HCT116 (cell line): ENCODE data around the gene AZIN2. TPM values are rescaled to one million over a fixed set of nuclear protein-coding genes. Genes with fewer than 3 reads are reported as not detected.

Experiments
- ATAC-seq: fragments of 200-7000 bp; cut with Tn5 transposase; 2 replicates; pipeline ENCODE4 v1.9.1; 2020; ENCODE audit warnings: mild to moderate bottlenecking, moderate library complexity
- BruUV-seq: library from RNA; stranded (reverse); fragments of 400-500 nt; replicated peaks from 2 replicates; lab custom pipeline; 2021; lab: Mats Ljungman, UMichigan
- CTCF ChIA-PET: fragments of 300-600 bp; sonication (Branson Sonifier 250); formaldehyde crosslinking; loops from one replicate; lab custom pipeline; 2021; ENCODE audit warnings: antibody characterized with exemption; lab: Charles Lee
- POLR2A ChIA-PET: fragments of 300-600, 350-600 bp; sonication (Branson Sonifier 250); formaldehyde crosslinking; loops from one replicate; lab custom pipeline; 2021; ENCODE audit warnings: antibody characterized with exemption; lab: Charles Lee
- RAD21 ChIA-PET, 2 experiments: fragments of 300-600 bp; sonication (Branson Sonifier 250); formaldehyde crosslinking; loops; one replicate each; lab custom pipeline; 2023; ENCODE audit warnings: low total read pairs in 2 of 2; ENCODE audit not compliant: uncharacterized antibody in 2 of 2, unreplicated experiment in 2 of 2, low non-redundant PET in 1 of 2; lab: Charles Lee
- DNase-seq: peaks from one replicate; pipeline ENCODE4 v3.0.0-alpha.2; 2010; ENCODE audit warnings: low read depth, low spot score
- H2AFZ ChIP-seq: fragments of 200-600 bp; shearing (Covaris generic), sonication (generic); 2 replicates; pipeline ENCODE4 v1.6.1; 2017; ENCODE audit warnings: low read depth, mixed run types, mixed read lengths, antibody characterized with exemption, low read length; ENCODE audit not compliant: poor library complexity, severe bottlenecking
- H3K27ac ChIP-seq: 2 replicates; pipeline ENCODE4 v1.5.1; 2012; ENCODE audit warnings: low read depth, low read length
- H3K27me3 ChIP-seq: fragments of 200-600 bp; sonication (generic); 2 replicates; pipeline ENCODE4 v1.6.1; 2016; ENCODE audit warnings: mixed run types, low read length, mixed read lengths; ENCODE audit not compliant: insufficient read depth
- H3K36me3 ChIP-seq, 2 experiments: fragments of 200-500 bp in 1 of 2; fragments of 200-600 bp in 1 of 2; sonication (Bioruptor generic) in 1 of 2; sonication (generic) in 1 of 2; 2 replicates each; pipeline versions ENCODE4 v1.5.1 to v1.6.1; 2014 to 2016; ENCODE audit warnings: low read length in 2 of 2, inconsistent platforms in 1 of 2, mixed read lengths in 1 of 2, mixed run types in 1 of 2; ENCODE audit not compliant: insufficient read depth in 2 of 2, control insufficient read depth in 1 of 2
- H3K4me1 ChIP-seq, 2 experiments: fragments of 200-600 bp in 1 of 2; sonication (generic) in 1 of 2; 2 replicates each; pipeline versions ENCODE4 v1.5.1 to v1.6.1; 2012 to 2017; ENCODE audit warnings: low read length in 2 of 2, inconsistent platforms in 1 of 2, mild to moderate bottlenecking in 1 of 2, mixed read lengths in 1 of 2, mixed run types in 1 of 2, moderate library complexity in 1 of 2; ENCODE audit not compliant: insufficient read depth in 2 of 2, control insufficient read depth in 1 of 2
- H3K4me2 ChIP-seq: fragments of 200-600 bp; sonication (generic); 2 replicates; pipeline ENCODE4 v1.6.1; 2017; ENCODE audit warnings: mixed run types, low read length, mixed read lengths
- H3K4me3 ChIP-seq, 2 experiments: fragments of 200-600 bp in 1 of 2; sonication (generic) in 1 of 2; replicated peaks in 1 of 2; 2 replicates each; pipeline ENCODE4 v1.5.1; 2011 to 2016; ENCODE audit warnings: low read length in 2 of 2, control low read depth in 1 of 2, low read depth in 1 of 2, mild to moderate bottlenecking in 1 of 2, mixed read lengths in 1 of 2, mixed run types in 1 of 2
- H3K79me2 ChIP-seq: fragments of 200-600 bp; sonication (generic); 2 replicates; pipeline ENCODE4 v1.6.1; 2017; ENCODE audit warnings: mild to moderate bottlenecking, mixed run types, low read length, moderate library complexity, mixed read lengths; ENCODE audit not compliant: insufficient read depth
- H3K9ac ChIP-seq: fragments of 200-600 bp; sonication (generic); 2 replicates; pipeline ENCODE4 v1.6.1; 2016; ENCODE audit warnings: low read length, mixed read lengths
- H3K9me2 ChIP-seq: fragments of 200-600 bp; sonication (generic), shearing (Covaris generic); 2 replicates; pipeline ENCODE4 v1.6.1; 2017; ENCODE audit warnings: mixed run types, mild to moderate bottlenecking, moderate library complexity; ENCODE audit not compliant: insufficient read depth
- H3K9me3 ChIP-seq, 2 experiments: fragments of 200-500 bp in 1 of 2; fragments of 200-600 bp in 1 of 2; sonication (Bioruptor generic) in 1 of 2; sonication (generic) in 1 of 2; 2 replicates each; pipeline ENCODE4 v1.6.1; 2014 to 2017; ENCODE audit warnings: low read length in 2 of 2, mixed read lengths in 2 of 2, inconsistent platforms in 1 of 2, low read depth in 1 of 2, mild to moderate bottlenecking in 1 of 2, mixed run types in 1 of 2, moderate library complexity in 1 of 2; ENCODE audit not compliant: control insufficient read depth in 1 of 2, insufficient read depth in 1 of 2
- H4K20me1 ChIP-seq: fragments of 200-600 bp; sonication (generic), shearing (Covaris generic); 2 replicates; pipeline ENCODE4 v1.6.1; 2017; ENCODE audit warnings: mixed run types, mild to moderate bottlenecking, moderate library complexity; ENCODE audit not compliant: insufficient read depth
- POLR2A ChIP-seq: IDR thresholded peaks from 2 replicates; pipeline ENCODE4 v1.7.0; 2011; ENCODE audit warnings: borderline replicate concordance; ENCODE audit not compliant: insufficient read depth, insufficient read length; ENCODE audit errors: extremely low read depth
- POLR2AphosphoS5 ChIP-seq: IDR thresholded peaks from 2 replicates; pipeline ENCODE4 v1.6.1; 2011; ENCODE audit warnings: mild to moderate bottlenecking, low read depth, low read length, moderate library complexity
- RAD21 ChIP-seq: IDR thresholded peaks from 2 replicates; pipeline ENCODE4 v1.6.1; 2012; ENCODE audit warnings: low read depth, mild to moderate bottlenecking
- SP1 ChIP-seq: IDR thresholded peaks from 2 replicates; pipeline ENCODE4 v1.6.1; 2012; ENCODE audit warnings: low read depth
- ZFX ChIP-seq: fragments of 450-650 bp; IDR thresholded peaks from 2 replicates; pipeline ENCODE4 v1.6.1; 2017
- intact Hi-C: fragments of 100-400 bp; cut with micrococcal nuclease; formaldehyde crosslinking; loops from 2 replicates; pipeline ENCODE4 v1.10.0; 2022
- total RNA-seq: library from RNA; stranded (reverse); gene quantifications from one replicate; pipeline ENCODE4 v1.2.1, GENCODE V29; 2021; ENCODE audit not compliant: unreplicated experiment

AZIN2 gene
- total RNA-seq, 1 experiment from 2014 or later, result 7.8 TPM

DNA sequence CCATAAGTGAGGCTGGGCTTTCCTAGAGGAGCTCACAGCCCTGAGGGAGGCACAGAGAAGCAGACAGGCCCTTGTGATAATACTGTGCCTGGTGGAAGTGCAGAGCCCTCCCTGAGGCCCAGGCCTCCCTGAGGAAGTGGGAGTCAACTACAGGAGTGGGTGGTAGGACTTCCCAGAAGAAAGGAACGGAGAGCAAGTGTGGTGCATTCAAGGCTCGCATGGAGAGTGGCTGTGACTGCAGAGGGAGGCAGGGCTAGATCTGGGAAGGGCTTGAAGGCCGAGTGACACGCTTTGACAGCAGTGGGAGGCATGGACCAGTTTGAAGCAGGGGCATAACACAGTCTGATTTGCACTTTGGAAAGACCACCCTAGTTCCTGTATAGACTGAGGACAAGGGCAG, 37.3 kb downstream of the AZIN2 start:
- no peaks in the 10 kb centered on the region for H3K9me2 ChIP-seq
- no peaks in the 10 kb centered on the region for H4K20me1 ChIP-seq
- no peak overlapping the region for H3K9ac ChIP-seq
- no peak overlapping the region for H3K27ac ChIP-seq
- no peak overlapping the region for H2AFZ ChIP-seq
- intact Hi-C loops, result no loop called here
- no peaks in the 10 kb centered on the region for H3K27me3 ChIP-seq
- H3K4me2 ChIP-seq, result no peak overlapping the region
- no peak for TF ChIP-seq ZFX
- TF ChIP-seq RAD21, result no peak
- TF ChIP-seq SP1, result no peak
- no peak for TF ChIP-seq POLR2A
- CTCF ChIA-PET, result interaction anchor here (1.1 kb wide), 1 partner anchor 9 kb away, joined by 5 read pairs; no protein-coding TSS in a partner anchor
- H3K4me3 ChIP-seq, result no peak overlapping the region
- no TSS peak for BruUV-seq
- H3K79me2 ChIP-seq, result no peaks in the 10 kb centered on the region
- ATAC-seq (no peak), DNase-seq (no peak)
- no peaks in the 10 kb centered on the region for H3K9me3 ChIP-seq
- H3K4me1 ChIP-seq, result no peaks in the 10 kb centered on the region
- H3K36me3 ChIP-seq, result no peaks in the 10 kb centered on the region
- RAD21 ChIA-PET, result no interaction called here
- POLR2A ChIA-PET, result no interaction called here

DNA sequence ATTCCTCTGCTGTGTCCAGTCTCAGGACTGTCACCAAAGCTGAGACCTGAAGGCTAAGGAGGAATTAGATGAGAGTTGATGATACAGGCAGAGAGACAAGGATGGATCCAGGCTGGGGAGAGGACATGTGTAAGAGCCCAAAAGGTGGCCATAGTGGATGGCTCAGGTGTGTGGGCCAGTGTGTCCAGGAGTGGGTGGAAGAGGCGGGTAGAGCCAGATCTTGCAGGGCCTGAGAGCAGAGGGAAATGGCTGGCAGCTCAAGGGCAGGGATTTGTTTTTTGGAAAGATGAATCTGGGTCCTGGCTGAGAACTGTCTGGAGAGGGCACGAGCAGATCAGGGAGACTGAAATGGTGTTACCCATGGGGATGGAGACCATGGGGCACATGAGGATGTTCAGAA, 38.1 kb downstream of the AZIN2 start:
- Histone ChIP-seq H3K27ac (no peak overlapping the region), H3K9ac (no peak overlapping the region), H4K20me1 (no peaks in the 10 kb centered on the region), H3K79me2 (no peaks in the 10 kb centered on the region), H3K9me3 (no peaks in the 10 kb centered on the region), H3K4me3 (no peak overlapping the region), H3K4me2 (no peak overlapping the region), H3K36me3 (no peaks in the 10 kb centered on the region), H3K9me2 (no peaks in the 10 kb centered on the region), H2AFZ (no peak overlapping the region), H3K4me1 (no peaks in the 10 kb centered on the region), H3K27me3 (no peaks in the 10 kb centered on the region)
- POLR2A ChIA-PET, result no interaction called here
- CTCF ChIA-PET, result no interaction called here
- RAD21 ChIA-PET, result no interaction called here
- TF ChIP-seq POLR2AphosphoS5, result no peak
- BruUV-seq, result no TSS peak
- DNase-seq (no peak), ATAC-seq (no peak)
- intact Hi-C loops, result no loop called here
